22Rv1 (cell line): ENCODE measurements around the gene VWF.

ENCODE experiments used
- H3K27ac ChIP-seq: fragments of 450-650 bp; 2 replicates; pipeline ENCODE4 v1.5.1; 2017
- ZFX ChIP-seq: fragments of 450-650 bp; IDR thresholded peaks from 2 replicates; pipeline ENCODE4 v1.6.1; 2017; ENCODE audit warnings: antibody characterized with exemption, borderline replicate concordance
- TF ChIP-seq, protein P1 (sequence below): fragments of 450-650 bp; IDR thresholded peaks from 2 replicates; pipeline ENCODE4 v1.5.1; 2017; ENCODE audit warnings: mild to moderate bottlenecking

The VWF gene

DNA sequence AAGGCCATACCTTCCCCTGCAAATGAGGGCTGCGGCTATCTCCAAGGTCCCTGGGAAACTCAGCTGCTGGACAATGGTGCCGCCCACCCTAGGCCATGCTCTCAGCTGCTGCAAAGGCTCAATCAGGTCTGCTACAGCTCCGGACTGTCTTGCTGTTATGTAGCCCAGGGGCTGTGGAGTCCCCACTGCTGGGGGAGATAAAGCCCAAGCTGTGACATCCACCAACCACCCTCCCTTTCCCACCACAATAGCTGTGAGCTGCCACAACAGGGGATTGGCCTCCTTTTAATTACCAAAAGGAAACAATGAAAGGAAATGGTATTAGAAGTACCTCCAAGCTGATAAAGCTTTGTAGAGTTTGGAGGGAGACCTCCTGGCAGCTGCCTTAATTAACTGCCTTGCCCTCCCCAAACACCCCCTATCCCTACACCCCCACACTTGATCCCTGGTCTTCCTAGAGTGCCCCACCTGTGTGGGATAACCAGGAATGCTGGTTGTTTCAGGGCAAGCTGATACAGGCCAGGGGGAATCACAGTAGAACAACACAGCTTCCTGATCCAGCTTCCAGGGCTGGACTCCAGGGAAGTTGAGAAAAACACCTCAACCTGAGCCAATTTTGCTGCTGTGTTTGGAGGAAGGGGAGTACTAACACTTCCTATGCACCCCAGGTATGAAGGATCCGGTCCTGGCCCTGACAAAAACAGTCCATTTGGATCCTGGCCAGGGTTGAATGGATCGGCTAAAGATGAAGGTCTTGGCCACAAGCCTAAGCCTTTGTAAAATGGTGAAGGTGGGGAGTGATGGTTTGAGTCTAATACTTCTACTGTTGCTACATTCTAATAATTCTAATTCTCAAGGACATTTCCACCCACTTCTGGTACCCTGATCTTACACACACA lies at the start of gene VWF:
VWF (minus strand) TSS at position 260 of the 899 bp plus-strand sequence. CDS start 1,474 bp downstream, outside the sequence.
- TF ChIP-seq ZFX: no peak
- TF ChIP-seq, protein P1, sequence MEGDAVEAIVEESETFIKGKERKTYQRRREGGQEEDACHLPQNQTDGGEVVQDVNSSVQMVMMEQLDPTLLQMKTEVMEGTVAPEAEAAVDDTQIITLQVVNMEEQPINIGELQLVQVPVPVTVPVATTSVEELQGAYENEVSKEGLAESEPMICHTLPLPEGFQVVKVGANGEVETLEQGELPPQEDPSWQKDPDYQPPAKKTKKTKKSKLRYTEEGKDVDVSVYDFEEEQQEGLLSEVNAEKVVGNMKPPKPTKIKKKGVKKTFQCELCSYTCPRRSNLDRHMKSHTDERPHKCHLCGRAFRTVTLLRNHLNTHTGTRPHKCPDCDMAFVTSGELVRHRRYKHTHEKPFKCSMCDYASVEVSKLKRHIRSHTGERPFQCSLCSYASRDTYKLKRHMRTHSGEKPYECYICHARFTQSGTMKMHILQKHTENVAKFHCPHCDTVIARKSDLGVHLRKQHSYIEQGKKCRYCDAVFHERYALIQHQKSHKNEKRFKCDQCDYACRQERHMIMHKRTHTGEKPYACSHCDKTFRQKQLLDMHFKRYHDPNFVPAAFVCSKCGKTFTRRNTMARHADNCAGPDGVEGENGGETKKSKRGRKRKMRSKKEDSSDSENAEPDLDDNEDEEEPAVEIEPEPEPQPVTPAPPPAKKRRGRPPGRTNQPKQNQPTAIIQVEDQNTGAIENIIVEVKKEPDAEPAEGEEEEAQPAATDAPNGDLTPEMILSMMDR: no peak

DNA sequence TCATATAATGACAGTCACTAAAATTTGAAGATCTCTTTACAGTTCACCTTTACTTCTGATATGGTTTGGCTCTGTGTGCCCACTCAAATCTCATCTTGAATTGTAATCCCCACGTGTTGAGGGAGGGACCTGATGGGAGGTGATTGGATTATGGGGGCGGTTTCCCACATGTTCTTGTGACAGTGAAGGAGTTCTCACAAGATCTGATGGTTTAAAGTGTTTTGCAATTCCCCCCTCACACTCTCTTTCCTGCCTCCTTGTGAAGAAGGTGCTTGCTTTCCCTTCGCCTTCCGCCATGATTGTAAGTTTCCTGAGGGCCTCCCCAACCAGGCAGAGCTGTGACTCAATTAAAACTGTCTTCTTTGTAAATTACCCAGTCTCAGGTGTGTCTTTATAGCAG lies 48.4 kb upstream of the VWF start:
- no peak for TF ChIP-seq ZFX
- TF ChIP-seq, protein P1: no peak
- no peak overlapping the region for H3K27ac ChIP-seq

More for the DNA sequence above, at the start of gene VWF:
- no peak within 1 kb of the TSS for H3K27ac ChIP-seq

DNA sequence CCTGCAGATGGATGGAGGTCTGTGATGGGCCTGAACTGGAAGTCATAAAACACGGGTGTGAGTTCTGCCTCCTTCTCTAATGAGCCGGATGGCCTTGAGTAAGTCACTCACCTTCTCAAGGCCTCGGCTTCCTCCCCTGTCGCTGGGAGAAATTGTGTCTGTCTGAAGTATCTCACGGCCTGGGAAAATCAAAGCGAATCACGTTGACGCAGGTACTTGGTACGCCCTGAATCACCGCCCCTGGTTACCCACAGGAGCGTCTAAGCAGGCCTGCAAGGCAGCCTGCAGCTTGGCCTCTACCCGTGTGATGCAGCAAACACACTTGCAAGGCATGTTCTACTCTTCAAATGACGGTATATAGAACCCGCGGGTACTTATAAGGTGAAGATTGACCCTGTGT lies 47.6 kb upstream of the VWF start:
- TF ChIP-seq, protein P1: no peak
- TF ChIP-seq ZFX: no peak
- no peak overlapping the region for H3K27ac ChIP-seq

DNA sequence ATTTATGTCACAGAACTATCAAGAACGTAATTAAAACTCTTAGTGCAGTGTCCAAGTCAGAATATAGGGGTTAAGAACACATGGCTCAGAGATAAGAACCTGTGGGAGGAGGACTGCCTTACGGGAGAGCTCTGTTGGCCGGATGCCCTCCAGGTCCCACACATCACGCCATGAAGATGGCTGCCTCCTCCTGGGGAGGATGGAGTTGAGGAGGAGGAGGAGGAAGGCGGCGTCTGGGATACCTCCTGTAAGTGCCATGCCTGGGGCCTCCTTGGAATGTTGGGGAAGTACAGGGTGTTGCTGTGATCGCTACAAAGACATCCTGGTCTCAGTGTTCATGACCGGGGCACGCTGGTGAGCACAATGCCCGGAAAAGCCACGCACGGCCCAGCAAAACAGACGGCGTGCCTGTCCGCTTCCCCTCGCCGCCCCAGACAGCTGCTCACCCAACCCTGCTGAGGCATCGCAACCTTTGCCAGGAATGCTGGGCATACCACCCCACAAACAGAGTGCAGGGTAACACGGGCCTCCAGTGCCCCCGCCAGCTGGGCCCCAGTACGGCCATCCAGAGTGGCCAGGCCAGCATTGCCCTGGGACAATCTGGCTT lies 47.0 kb upstream of the VWF start:
- TF ChIP-seq ZFX: no peak
- TF ChIP-seq, protein P1: no peak
- no peak overlapping the region for H3K27ac ChIP-seq

DNA sequence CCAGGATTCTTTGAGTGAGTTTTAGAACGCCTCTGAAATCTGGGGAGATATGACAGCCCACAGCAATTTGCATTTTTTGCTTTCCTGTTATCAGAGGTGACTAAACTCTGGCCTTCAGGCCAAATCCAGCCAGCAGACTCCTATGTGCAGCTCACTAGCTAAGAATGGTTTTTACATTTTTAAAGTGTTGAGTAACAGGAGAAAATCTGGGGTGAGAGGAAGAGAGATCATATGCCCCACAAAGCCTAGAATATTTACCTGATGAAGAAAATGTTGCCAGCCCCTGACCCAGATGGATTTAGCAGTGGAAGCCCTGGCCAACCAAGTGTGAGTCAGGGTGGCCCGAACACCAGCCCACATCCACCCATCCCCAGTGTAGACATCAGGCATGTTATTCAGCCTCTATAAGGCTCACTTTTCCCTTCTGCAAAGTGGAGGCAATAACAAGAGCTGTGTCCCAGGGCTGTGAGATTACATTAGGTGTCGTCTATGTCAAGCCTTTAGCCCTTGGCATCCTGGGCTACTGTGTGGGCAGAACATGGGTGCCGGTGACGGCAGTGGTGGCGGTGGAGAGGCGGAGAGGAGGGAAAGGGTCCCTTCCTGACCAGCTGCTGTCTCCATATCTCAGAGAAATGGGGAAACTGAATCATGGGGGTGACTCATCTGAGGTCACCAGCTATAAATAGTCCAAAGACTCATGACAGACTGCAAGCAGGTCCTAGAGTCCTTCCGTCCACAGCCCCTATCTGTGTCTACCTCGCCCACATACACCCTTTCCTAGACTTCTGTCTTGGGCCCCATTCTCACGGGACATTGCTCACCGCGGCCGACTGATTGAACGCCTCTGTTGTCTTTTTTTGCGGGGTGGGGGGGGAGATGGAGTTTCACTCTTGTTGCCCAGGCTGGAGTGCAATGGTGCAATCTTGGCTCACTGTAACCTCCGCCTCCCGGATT lies 43.1 kb upstream of the VWF start:
- H3K27ac ChIP-seq: no peak overlapping the region
- TF ChIP-seq, protein P1: no peak
- no peak for TF ChIP-seq ZFX

DNA sequence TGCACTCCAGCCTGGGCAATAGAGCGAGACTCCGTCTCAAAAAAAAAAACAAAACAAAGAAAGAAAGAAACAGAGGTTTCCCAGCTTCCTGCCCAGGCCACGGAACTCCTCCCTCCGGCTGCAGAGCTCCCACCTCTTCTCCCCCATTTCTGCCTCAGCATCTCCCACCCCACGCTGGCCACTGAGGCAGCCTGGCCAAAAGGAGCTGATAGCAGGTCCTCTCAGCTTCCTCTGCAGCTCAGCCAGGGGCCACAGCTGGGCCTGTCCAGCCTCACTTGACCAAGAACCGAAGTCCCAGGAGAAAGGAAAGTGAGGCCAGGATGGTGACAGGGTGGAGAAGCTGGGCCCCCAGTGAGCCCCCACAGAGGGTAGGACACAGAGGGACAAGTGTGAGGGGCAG lies 42.3 kb upstream of the VWF start:
- no peak overlapping the region for H3K27ac ChIP-seq

More for the DNA sequence above, 42.3 kb upstream of the VWF start:
- TF ChIP-seq, protein P1: no peak
- TF ChIP-seq ZFX: no peak
